NB4 (cell line): Measurements from ENCODE around the gene CD2BP2.

Experiments
- DNase-seq: peaks from one replicate; pipeline ENCODE4 v3.0.0; 2010; ENCODE audit warnings: low read depth
- H3K4me3 ChIP-seq: one replicate; pipeline ENCODE4 v1.5.1; 2011; ENCODE audit warnings: mild to moderate bottlenecking, low read depth, low read length, moderate library complexity
- MAX ChIP-seq: IDR thresholded peaks from 2 replicates; pipeline ENCODE4 v1.6.1; 2011; ENCODE audit warnings: low read depth, low read length
- MYC ChIP-seq: IDR thresholded peaks from 2 replicates; pipeline ENCODE4 v1.6.1; 2011; ENCODE audit warnings: low read depth, low read length
- POLR2A ChIP-seq: IDR thresholded peaks from 2 replicates; pipeline ENCODE4 v1.6.1; 2011; ENCODE audit warnings: mild to moderate bottlenecking; ENCODE audit not compliant: insufficient read length; ENCODE audit errors: extremely low read depth
- TF ChIP-seq, protein P1 (sequence below): IDR thresholded peaks from one replicate; pipeline ENCODE4 v1.5.1; 2012; ENCODE audit warnings: low read depth, low read length

CD2BP2 gene

GRCh38 chr16:30382111-30382881, 27.2 kb upstream of the CD2BP2 start, which contains the start of gene SEPTIN1:
SEPTIN1 (minus strand) TSS chr16:30382561; CDS start chr16:30382542, 19 bp downstream.
- no peak within 1 kb of the TSS for H3K4me3 ChIP-seq
- DNase-seq: no peak
- TF ChIP-seq, protein P1, sequence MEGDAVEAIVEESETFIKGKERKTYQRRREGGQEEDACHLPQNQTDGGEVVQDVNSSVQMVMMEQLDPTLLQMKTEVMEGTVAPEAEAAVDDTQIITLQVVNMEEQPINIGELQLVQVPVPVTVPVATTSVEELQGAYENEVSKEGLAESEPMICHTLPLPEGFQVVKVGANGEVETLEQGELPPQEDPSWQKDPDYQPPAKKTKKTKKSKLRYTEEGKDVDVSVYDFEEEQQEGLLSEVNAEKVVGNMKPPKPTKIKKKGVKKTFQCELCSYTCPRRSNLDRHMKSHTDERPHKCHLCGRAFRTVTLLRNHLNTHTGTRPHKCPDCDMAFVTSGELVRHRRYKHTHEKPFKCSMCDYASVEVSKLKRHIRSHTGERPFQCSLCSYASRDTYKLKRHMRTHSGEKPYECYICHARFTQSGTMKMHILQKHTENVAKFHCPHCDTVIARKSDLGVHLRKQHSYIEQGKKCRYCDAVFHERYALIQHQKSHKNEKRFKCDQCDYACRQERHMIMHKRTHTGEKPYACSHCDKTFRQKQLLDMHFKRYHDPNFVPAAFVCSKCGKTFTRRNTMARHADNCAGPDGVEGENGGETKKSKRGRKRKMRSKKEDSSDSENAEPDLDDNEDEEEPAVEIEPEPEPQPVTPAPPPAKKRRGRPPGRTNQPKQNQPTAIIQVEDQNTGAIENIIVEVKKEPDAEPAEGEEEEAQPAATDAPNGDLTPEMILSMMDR: no peak
- TF ChIP-seq POLR2A: no peak
- TF ChIP-seq MYC: no peak
- no peak for TF ChIP-seq MAX

- DNase-seq: peak; percentile 77
- TF ChIP-seq MAX (no peak), MYC (0 out of 2 replicates have a peak, but pooled peaks have one; percentile 45), POLR2A (no peak)
- H3K4me3 ChIP-seq: no peak overlapping the region
Observed at GRCh38 chr16:30381291-30382041, 26.4 kb upstream of the CD2BP2 start.

DNA sequence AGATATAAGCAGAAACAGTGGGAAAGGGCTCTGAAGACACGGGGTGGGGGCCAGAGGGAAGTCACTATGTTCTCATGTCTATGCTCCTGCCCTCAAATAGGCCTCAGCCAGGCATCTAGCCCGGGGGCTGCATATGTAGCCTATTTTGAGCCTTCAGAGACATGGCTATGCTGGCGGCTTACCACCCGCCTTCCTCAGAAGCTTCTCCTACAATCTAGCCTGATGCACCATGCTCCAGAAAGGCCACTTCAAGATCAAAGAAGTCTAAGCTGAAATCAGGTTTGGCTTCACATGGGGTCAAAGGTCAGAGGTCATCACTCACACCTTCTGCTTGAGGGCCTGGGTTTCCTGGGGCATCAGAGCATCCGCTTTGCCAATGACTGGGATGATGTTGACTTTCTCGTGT, 25.7 kb upstream of the CD2BP2 start:
- H3K4me3 ChIP-seq: no peak overlapping the region
- TF ChIP-seq POLR2A: no peak
- TF ChIP-seq MAX: no peak
- no peak for TF ChIP-seq MYC
- TF ChIP-seq, protein P1: no peak

GRCh38 chr16:30380072-30380802, 25.1 kb upstream of the CD2BP2 start:
- no peak for DNase-seq
- no peak overlapping the region for H3K4me3 ChIP-seq
- TF ChIP-seq MYC: no peak
- TF ChIP-seq, protein P1: no peak
- no peak for TF ChIP-seq MAX
- TF ChIP-seq POLR2A: no peak

More for the DNA sequence above, 25.7 kb upstream of the CD2BP2 start:
- no peak for DNase-seq

DNA sequence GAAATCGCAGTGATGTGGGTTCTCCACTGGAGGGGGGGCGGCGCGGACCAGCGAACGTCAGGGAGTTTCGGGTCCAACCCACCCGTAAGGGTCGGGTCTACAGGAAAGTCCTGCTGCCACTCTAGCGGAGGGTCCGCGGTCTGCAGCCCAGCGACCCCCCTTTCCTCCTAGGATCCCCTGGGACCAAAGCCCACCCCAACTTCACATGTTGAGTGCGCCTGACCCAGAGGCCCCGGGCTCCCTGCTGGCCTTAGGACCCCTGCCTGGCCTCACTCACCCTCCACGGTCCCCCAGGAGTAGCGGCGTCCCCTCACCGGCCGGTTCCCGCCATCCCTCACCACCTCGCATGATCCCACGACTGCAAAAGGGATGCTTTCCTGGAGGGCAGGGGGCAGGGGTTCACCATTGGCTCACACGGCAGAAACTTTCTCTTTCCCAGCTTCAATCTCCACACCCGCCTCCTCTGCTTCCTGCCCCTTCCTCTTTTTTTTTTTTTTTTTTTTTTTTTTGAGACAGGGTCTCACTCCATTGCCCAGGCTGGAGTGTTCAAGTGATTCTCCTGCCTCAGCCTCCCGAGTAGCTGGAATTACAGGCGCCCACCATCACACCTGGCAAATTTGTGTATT, 24.2 kb upstream of the CD2BP2 start:
- peak overlapping the region; percentile 67 for H3K4me3 ChIP-seq
- TF ChIP-seq POLR2A: no peak
- no peak for TF ChIP-seq MAX
- TF ChIP-seq, protein P1: no peak
- no peak for TF ChIP-seq MYC
- DNase-seq: no peak
